A673 (cell line): ENCODE measurements around the gene SNRNP70. TPM values are rescaled to one million over a fixed set of nuclear protein-coding genes. Genes with fewer than 3 reads are reported as not detected.

Source experiments
- BruUV-seq: library from RNA; stranded (reverse); fragments of 400-500 nt; replicated peaks from 2 replicates; lab custom pipeline; 2021; lab: Mats Ljungman, UMichigan
- CTCF ChIA-PET: fragments of 300-600 bp; sonication (Branson Sonifier 250); formaldehyde crosslinking; loops from one replicate; lab custom pipeline; 2022; ENCODE audit warnings: antibody characterized with exemption; lab: Charles Lee
- POLR2A ChIA-PET: fragments of 300-600 bp; sonication (Branson Sonifier 250); formaldehyde crosslinking; loops from one replicate; lab custom pipeline; 2022; ENCODE audit warnings: antibody characterized with exemption; ENCODE audit not compliant: low non-redundant PET; lab: Charles Lee
- DNase-seq: peaks from one replicate; pipeline ENCODE4 v3.0.0-alpha.2; 2015; ENCODE audit warnings: low spot score
- H3K27ac ChIP-seq: fragments of 200-600 bp; sonication (generic); 2 replicates; pipeline ENCODE4 v1.5.1; 2016; ENCODE audit warnings: mixed run types, low read depth, mild to moderate bottlenecking, mixed read lengths, antibody characterized with exemption, low read length; ENCODE audit not compliant: poor library complexity, severe bottlenecking
- H3K27me3 ChIP-seq: fragments of 200-600 bp; sonication (generic); replicated peaks from 2 replicates; pipeline ENCODE4 v1.6.1; 2017; ENCODE audit warnings: mixed run types, low read depth, mild to moderate bottlenecking, mixed read lengths, antibody characterized with exemption, low read length; ENCODE audit not compliant: insufficient read depth, poor library complexity
- H3K36me3 ChIP-seq: fragments of 200-600 bp; sonication (generic); 2 replicates; pipeline ENCODE4 v1.6.1; 2016; ENCODE audit warnings: mixed run types, mild to moderate bottlenecking, mixed read lengths, antibody characterized with exemption, low read length; ENCODE audit not compliant: insufficient read depth, poor library complexity, severe bottlenecking
- H3K4me1 ChIP-seq: fragments of 200-600 bp; sonication (generic); 2 replicates; pipeline ENCODE4 v1.6.1; 2017; ENCODE audit warnings: mixed run types, mild to moderate bottlenecking, mixed read lengths, antibody characterized with exemption, low read length; ENCODE audit not compliant: insufficient read depth, poor library complexity, severe bottlenecking
- H3K4me3 ChIP-seq: fragments of 200-600 bp; sonication (generic); 2 replicates; pipeline ENCODE4 v1.5.1; 2016; ENCODE audit warnings: low read depth, mixed run types, mild to moderate bottlenecking, mixed read lengths, low read length; ENCODE audit not compliant: poor library complexity, severe bottlenecking
- H3K9me3 ChIP-seq: fragments of 200-600 bp; sonication (generic); 2 replicates; pipeline ENCODE4 v1.6.1; 2016; ENCODE audit warnings: mixed run types, low read depth, mild to moderate bottlenecking, mixed read lengths, antibody characterized with exemption, low read length; ENCODE audit not compliant: poor library complexity, severe bottlenecking
- CTCF ChIP-seq: fragments of 300-800, 200-600 bp; sonication (generic); conservative IDR thresholded peaks from 2 replicates; pipeline ENCODE4 v1.5.1; 2017; ENCODE audit warnings: low read depth, mild to moderate bottlenecking, antibody characterized with exemption, low read length, moderate library complexity, mixed read lengths
- EZH2 ChIP-seq: fragments of 200-600 bp; sonication (generic); IDR thresholded peaks from 2 replicates; pipeline ENCODE4 v1.6.1; 2017; ENCODE audit warnings: borderline replicate concordance, low read depth, mild to moderate bottlenecking, mixed read lengths, antibody characterized with exemption, low read length; ENCODE audit not compliant: poor library complexity, severe bottlenecking
- intact Hi-C: fragments of 100-400 bp; cut with micrococcal nuclease; formaldehyde crosslinking; loops from one replicate; pipeline ENCODE4 v1.10.0; 2022; ENCODE audit not compliant: unreplicated experiment
- total RNA-seq: library from RNA; stranded (reverse); gene quantifications from 2 replicates; pipeline ENCODE4 v1.2.3, GENCODE V29; 2021

SNRNP70 gene
- total RNA-seq, 1 experiment from 2014 or later, result 295 TPM

GRCh38 chr19:49070416-49070815 lies 14.8 kb upstream of the SNRNP70 start:
- H3K27me3 ChIP-seq, result peaks cover 24% of the 10 kb centered on the region
- no peak for DNase-seq
- ChIA-PET CTCF (interaction anchor here (0.7 kb wide), 1 partner anchor 14 kb away, joined by 4 read pairs; no protein-coding TSS in a partner anchor), POLR2A (no interaction called here)
- intact Hi-C loops, result no loop called here
- no peak overlapping the region for H3K27ac ChIP-seq
- no peaks in the 10 kb centered on the region for H3K9me3 ChIP-seq
- no TSS peak for BruUV-seq
- H3K4me3 ChIP-seq, result no peak overlapping the region
- TF ChIP-seq EZH2 (no peak), CTCF (no peak)
- peaks cover 5% of the 10 kb centered on the region for H3K4me1 ChIP-seq
- no peaks in the 10 kb centered on the region for H3K36me3 ChIP-seq

GRCh38 chr19:49071860-49072547 lies 13.2 kb upstream of the SNRNP70 start:
- H3K27me3 ChIP-seq, result peaks cover 24% of the 10 kb centered on the region
- ChIA-PET POLR2A (no interaction called here), CTCF (no interaction called here)
- H3K27ac ChIP-seq, result no peak overlapping the region
- no peaks in the 10 kb centered on the region for H3K36me3 ChIP-seq
- peaks cover 5% of the 10 kb centered on the region for H3K4me1 ChIP-seq
- intact Hi-C loops, result no loop called here
- H3K4me3 ChIP-seq, result no peak overlapping the region
- BruUV-seq, result no TSS peak
- peak; percentile 27 for DNase-seq
- H3K9me3 ChIP-seq, result no peaks in the 10 kb centered on the region
- TF ChIP-seq CTCF (no peak), EZH2 (peak; percentile 41)

GRCh38 chr19:49073514-49074378 lies 11.5 kb upstream of the SNRNP70 start:
- no peaks in the 10 kb centered on the region for H3K9me3 ChIP-seq
- no peak for TF ChIP-seq EZH2
- peak; percentile 53 for TF ChIP-seq CTCF
- no peak overlapping the region for H3K27ac ChIP-seq
- CTCF ChIA-PET, result interaction anchor here (0.5 to 1.3 kb wide), 4 partner anchors 24 to 454 kb away, joined by 3 to 6 read pairs (median 4); partner anchors contain the start of gene RCN3
- intact Hi-C loops, result no loop called here
- H3K27me3 ChIP-seq, result peaks cover 24% of the 10 kb centered on the region
- peak; percentile 70 for DNase-seq
- H3K4me1 ChIP-seq, result peaks cover 5% of the 10 kb centered on the region
- no peak overlapping the region for H3K4me3 ChIP-seq
- no TSS peak for BruUV-seq
- POLR2A ChIA-PET, result interaction anchor here (0.6 kb wide), 1 partner anchor 75 kb away, joined by 3 read pairs; no protein-coding TSS in a partner anchor
- H3K36me3 ChIP-seq, result no peaks in the 10 kb centered on the region
